Measurements from ENCODE around the gene RNF220. TPM values are rescaled to one million over a fixed set of nuclear protein-coding genes. Genes with fewer than 3 reads are reported as not detected.

RNF220 gene
- total and polyA plus RNA-seq, 2 experiments from 2014 or later = 47.4 to 123 TPM

DNA sequence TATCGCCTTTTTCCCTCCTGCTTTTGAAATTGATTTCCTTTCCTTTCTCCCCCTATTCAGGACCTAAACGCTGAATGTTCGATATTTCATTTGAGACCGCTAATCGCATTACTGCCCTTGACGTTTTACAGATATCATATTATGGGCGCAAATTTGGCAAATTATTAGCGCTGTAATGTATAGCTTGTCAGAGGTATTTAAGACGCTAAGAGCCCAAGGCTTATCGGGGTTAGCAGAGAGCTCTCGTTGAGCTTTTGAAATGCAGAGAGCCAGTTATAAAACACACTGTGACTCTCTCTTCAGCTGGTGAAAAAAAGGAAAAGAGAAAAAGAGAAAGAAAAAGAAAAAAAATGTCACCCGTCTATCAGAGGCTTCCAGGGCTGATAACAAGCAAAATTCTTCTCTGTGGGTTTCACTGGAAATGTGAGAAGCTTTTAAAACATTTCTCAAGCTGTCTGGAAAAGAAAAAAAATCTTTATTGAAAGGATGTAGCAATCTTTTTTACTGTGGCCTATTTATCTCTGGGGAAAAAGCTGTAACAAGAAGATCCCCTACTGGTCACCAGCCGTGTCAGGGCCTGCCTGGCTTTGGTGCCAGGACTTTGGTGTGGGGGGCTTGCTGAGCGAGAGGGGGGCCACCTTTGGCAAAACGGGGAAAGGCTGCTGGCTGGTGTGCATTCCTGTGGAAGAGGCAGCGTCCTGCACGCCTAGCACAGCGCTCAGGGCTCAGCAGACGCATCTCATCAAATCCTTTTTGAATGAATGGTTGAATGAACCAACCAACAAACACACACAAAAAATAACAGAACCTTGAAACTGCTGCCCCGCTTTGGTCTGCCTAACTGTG is 119.8 kb downstream of the RNF220 start:
- WGBS, 2 experiments (ENCODE audit: low coverage in 1 of 2, low lambda C conversion rate in 2 of 2, missing lambda C conversion rate in 2 of 2) = 29 to 32% methylated on average over 20 of the region's 20 CpGs
- Histone ChIP-seq H3K9ac (no peak overlapping the region), H3F3A (ENCODE audit: insufficient read depth) (no peaks in the 10 kb centered on the region), H3K36me3 (ENCODE audit: low read depth) (no peaks in the 10 kb centered on the region), H3K9me2 (ENCODE audit: insufficient read depth) (no peaks in the 10 kb centered on the region), H3K9me3 (ENCODE audit: low read depth) (no peaks in the 10 kb centered on the region), H2AFZ (no peak overlapping the region), H3K27ac (no peak overlapping the region), H3K27me3 (replicated peaks; ENCODE audit: insufficient read depth) (peaks cover 60% of the 10 kb centered on the region), H3K4me1 (ENCODE audit: insufficient read depth) (no peaks in the 10 kb centered on the region), H3K4me2 (ENCODE audit: unreplicated experiment) (no peak overlapping the region), H4K20me1 (ENCODE audit: insufficient read depth) (no peaks in the 10 kb centered on the region), H3K79me2 (ENCODE audit: insufficient read depth) (no peaks in the 10 kb centered on the region), H3K4me3 (no peak overlapping the region)
- no peak for DNase-seq
- TF ChIP-seq EZH2 (IDR thresholded peaks at IDR 0.05; ENCODE audit: insufficient read depth, poor library complexity, severe bottlenecking) (no peak), EZH2phosphoT487 (IDR thresholded peaks at IDR 0.05; ENCODE audit: insufficient read depth, low read depth) (no peak)
- in situ Hi-C loops (cut with MboI) = no loop called here

DNA sequence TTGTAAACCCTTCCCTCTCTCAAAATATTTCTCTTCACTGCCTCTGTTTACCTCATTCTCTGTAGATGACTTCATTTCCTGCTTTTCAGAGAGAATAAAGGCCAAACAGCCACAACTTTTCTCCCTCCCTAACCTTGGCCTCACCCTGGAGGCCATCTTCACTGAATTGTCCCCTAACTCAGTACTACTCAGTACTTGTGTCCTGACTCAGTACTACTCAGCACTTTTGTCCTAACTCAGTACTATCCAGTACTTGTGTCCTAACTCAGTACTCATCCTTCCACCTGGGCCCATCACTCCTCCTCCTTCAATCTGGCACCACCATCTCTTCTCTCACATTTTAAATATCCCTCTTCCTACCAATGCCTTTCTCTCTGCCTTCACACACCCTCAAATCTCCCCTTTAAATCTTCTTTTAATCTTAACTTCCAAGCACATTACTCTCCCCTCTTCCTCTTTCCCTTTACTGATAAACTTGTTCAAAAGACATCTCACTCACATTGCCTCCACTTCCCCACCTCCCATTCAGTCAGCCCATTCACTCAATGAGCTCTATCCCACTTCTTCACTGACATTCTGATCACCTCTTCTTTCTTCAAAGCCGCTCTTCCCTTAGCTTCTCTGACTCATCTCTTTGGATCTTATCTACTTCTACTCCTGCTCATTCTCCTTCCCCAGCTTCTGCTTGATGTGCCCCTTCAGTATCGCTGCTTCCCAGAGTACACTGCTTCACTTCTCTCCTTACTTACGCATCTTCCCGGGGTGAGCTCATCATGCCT is 121.4 kb downstream of the RNF220 start:
- H2AFZ ChIP-seq = no peak overlapping the region
- H3K27ac ChIP-seq = no peak overlapping the region
- H3K4me3 ChIP-seq = no peak overlapping the region
- H3K9me3 ChIP-seq (ENCODE audit: low read depth) = no peaks in the 10 kb centered on the region
- H3F3A ChIP-seq (ENCODE audit: insufficient read depth) = no peaks in the 10 kb centered on the region
- no peak for DNase-seq
- H3K4me1 ChIP-seq (ENCODE audit: insufficient read depth) = no peaks in the 10 kb centered on the region
- H3K79me2 ChIP-seq (ENCODE audit: insufficient read depth) = no peaks in the 10 kb centered on the region
- no peaks in the 10 kb centered on the region for H4K20me1 ChIP-seq (ENCODE audit: insufficient read depth)
- TF ChIP-seq EZH2phosphoT487 (IDR thresholded peaks at IDR 0.05; ENCODE audit: insufficient read depth, low read depth) = no peak
- TF ChIP-seq EZH2 (IDR thresholded peaks at IDR 0.05; ENCODE audit: insufficient read depth, poor library complexity, severe bottlenecking) = no peak
- peaks cover 55% of the 10 kb centered on the region for H3K27me3 ChIP-seq (replicated peaks; ENCODE audit: insufficient read depth)
- H3K36me3 ChIP-seq (ENCODE audit: low read depth) = no peaks in the 10 kb centered on the region
- WGBS, 2 experiments (ENCODE audit: low coverage in 1 of 2, low lambda C conversion rate in 2 of 2, missing lambda C conversion rate in 2 of 2) = 90 to 94% methylated on average over 4 of the region's 4 CpGs
- in situ Hi-C loops (cut with MboI) = no loop called here
- no peak overlapping the region for H3K9ac ChIP-seq
- no peak overlapping the region for H3K4me2 ChIP-seq (ENCODE audit: unreplicated experiment)
- no peaks in the 10 kb centered on the region for H3K9me2 ChIP-seq (ENCODE audit: insufficient read depth)

DNA sequence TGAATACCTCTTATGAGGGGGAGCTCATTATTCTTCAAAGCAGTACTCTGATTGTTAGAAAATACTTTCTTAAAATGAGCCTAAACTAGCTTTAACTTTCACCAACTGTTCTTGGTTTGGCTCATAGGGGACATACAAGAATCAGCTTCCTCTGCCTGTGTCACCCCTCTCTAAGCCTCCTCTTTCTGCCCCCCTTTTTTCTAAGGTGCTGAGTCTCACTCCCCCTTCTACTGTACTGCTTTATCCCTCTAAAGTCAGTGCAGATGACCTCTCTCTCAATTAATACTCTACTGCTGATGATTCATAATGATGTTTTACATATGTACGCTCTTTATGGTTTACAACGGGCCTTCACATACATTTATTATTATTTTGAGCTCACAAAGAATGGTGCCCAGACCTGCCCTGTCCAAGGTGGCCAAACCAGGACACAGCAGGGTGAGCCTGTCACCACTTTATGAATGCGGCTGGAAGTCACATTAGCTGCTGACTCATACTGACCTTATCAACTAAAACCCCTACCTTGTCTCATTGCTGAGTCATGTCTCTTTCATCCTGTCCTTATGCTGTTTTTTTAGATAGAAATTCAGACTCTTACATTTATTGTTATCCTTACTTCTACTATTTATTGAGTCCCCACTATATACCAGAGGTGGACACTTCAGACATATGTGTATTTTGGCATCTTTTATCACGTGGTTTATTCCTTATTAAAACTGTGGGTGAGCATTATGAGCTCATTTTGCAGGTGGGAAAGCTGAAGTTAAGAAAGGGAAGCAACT is 126.9 kb downstream of the RNF220 start:
- TF ChIP-seq EZH2 (IDR thresholded peaks at IDR 0.05; ENCODE audit: insufficient read depth, poor library complexity, severe bottlenecking) = no peak
- no peak for TF ChIP-seq EZH2phosphoT487 (IDR thresholded peaks at IDR 0.05; ENCODE audit: insufficient read depth, low read depth)
- no peak overlapping the region for H3K9ac ChIP-seq
- peaks cover 33% of the 10 kb centered on the region for H3K27me3 ChIP-seq (replicated peaks; ENCODE audit: insufficient read depth)
- no peak overlapping the region for H2AFZ ChIP-seq
- no peaks in the 10 kb centered on the region for H4K20me1 ChIP-seq (ENCODE audit: insufficient read depth)
- no peak overlapping the region for H3K4me2 ChIP-seq (ENCODE audit: unreplicated experiment)
- H3F3A ChIP-seq (ENCODE audit: insufficient read depth) = no peaks in the 10 kb centered on the region
- no peaks in the 10 kb centered on the region for H3K36me3 ChIP-seq (ENCODE audit: low read depth)
- no peak overlapping the region for H3K4me3 ChIP-seq
- no peaks in the 10 kb centered on the region for H3K9me2 ChIP-seq (ENCODE audit: insufficient read depth)
- no peaks in the 10 kb centered on the region for H3K9me3 ChIP-seq (ENCODE audit: low read depth)
- H3K4me1 ChIP-seq (ENCODE audit: insufficient read depth) = no peaks in the 10 kb centered on the region
- WGBS, 2 experiments (ENCODE audit: low coverage in 1 of 2, low lambda C conversion rate in 2 of 2, missing lambda C conversion rate in 2 of 2) = 48 to 58% methylated on average over 4 of the region's 4 CpGs
- no peaks in the 10 kb centered on the region for H3K79me2 ChIP-seq (ENCODE audit: insufficient read depth)
- peak; percentile 14 for DNase-seq
- no peak overlapping the region for H3K27ac ChIP-seq
- in situ Hi-C loops (cut with MboI) = no loop called here

DNA sequence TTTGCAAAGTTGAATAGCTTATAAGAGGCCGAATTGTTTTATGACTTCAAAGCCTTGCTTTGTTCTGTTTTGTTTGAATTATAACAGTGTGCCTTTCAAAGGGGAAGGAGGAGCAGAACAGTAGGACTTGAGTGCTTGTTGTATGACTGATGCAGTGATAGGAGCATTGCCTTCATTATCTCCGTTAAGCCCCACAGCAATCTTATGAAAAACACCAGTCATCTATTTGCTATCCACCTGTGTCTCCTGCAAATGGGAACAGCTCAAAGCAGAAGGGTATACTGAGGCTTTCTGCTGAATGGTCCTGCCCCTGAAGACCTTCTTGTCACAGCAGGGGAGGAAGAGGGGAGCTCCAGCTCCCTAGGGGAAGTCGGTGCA is 127.5 kb downstream of the RNF220 start:
- H3K4me2 ChIP-seq (ENCODE audit: unreplicated experiment) = no peak overlapping the region
- H3K9me2 ChIP-seq (ENCODE audit: insufficient read depth) = no peaks in the 10 kb centered on the region
- no peak overlapping the region for H3K9ac ChIP-seq
- no peaks in the 10 kb centered on the region for H3K36me3 ChIP-seq (ENCODE audit: low read depth)
- no peaks in the 10 kb centered on the region for H3F3A ChIP-seq (ENCODE audit: insufficient read depth)
- no peak for DNase-seq
- H2AFZ ChIP-seq = no peak overlapping the region
- in situ Hi-C loops (cut with MboI) = no loop called here
- H3K27me3 ChIP-seq (replicated peaks; ENCODE audit: insufficient read depth) = peaks cover 33% of the 10 kb centered on the region
- H4K20me1 ChIP-seq (ENCODE audit: insufficient read depth) = no peaks in the 10 kb centered on the region
- H3K9me3 ChIP-seq (ENCODE audit: low read depth) = no peaks in the 10 kb centered on the region
- no peak overlapping the region for H3K4me3 ChIP-seq
- H3K27ac ChIP-seq = no peak overlapping the region
- no peaks in the 10 kb centered on the region for H3K4me1 ChIP-seq (ENCODE audit: insufficient read depth)
- 33 to 38% methylated on average over 3 of the region's 3 CpGs for WGBS, 2 experiments (ENCODE audit: low coverage in 1 of 2, low lambda C conversion rate in 2 of 2, missing lambda C conversion rate in 2 of 2)
- no peak for TF ChIP-seq EZH2phosphoT487 (IDR thresholded peaks at IDR 0.05; ENCODE audit: insufficient read depth, low read depth)
- TF ChIP-seq EZH2 (IDR thresholded peaks at IDR 0.05; ENCODE audit: insufficient read depth, poor library complexity, severe bottlenecking) = no peak
- no peaks in the 10 kb centered on the region for H3K79me2 ChIP-seq (ENCODE audit: insufficient read depth)
